OCI-LY3 (cell line): ENCODE data around the gene TXNDC11.

ENCODE experiments used
- EZH2phosphoT487 ChIP-seq: fragments of 200-600 bp; shearing (Covaris generic); IDR thresholded peaks from 2 replicates; pipeline ENCODE4 v1.6.1; 2018; ENCODE audit warnings: antibody characterized with exemption, mixed run types, low read depth
- TF ChIP-seq, protein P1 (sequence below): fragments of 200-600, 300-600 bp; sonication (generic); IDR thresholded peaks from 2 replicates; pipeline ENCODE4 v1.5.1; 2014; ENCODE audit warnings: antibody characterized with exemption, low read length, low read depth

GRCh38 chr16:11722468-11722808, 20.2 kb downstream of the TXNDC11 start:
- TF ChIP-seq, protein P1, sequence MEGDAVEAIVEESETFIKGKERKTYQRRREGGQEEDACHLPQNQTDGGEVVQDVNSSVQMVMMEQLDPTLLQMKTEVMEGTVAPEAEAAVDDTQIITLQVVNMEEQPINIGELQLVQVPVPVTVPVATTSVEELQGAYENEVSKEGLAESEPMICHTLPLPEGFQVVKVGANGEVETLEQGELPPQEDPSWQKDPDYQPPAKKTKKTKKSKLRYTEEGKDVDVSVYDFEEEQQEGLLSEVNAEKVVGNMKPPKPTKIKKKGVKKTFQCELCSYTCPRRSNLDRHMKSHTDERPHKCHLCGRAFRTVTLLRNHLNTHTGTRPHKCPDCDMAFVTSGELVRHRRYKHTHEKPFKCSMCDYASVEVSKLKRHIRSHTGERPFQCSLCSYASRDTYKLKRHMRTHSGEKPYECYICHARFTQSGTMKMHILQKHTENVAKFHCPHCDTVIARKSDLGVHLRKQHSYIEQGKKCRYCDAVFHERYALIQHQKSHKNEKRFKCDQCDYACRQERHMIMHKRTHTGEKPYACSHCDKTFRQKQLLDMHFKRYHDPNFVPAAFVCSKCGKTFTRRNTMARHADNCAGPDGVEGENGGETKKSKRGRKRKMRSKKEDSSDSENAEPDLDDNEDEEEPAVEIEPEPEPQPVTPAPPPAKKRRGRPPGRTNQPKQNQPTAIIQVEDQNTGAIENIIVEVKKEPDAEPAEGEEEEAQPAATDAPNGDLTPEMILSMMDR: no peak
- TF ChIP-seq EZH2phosphoT487: no peak
